IPS-NIHi11 (cell line): ENCODE measurements around the gene CYP20A1.
A peak's percentile ranks its signal among the peaks of the same experiment; 100 is the strongest.
"Not testable (repeated sequence)": the region's sequence is repeated elsewhere in the genome, so short reads cannot be mapped to it uniquely, and the experiment has no call there.

Source experiments
- DNase-seq: peaks from one replicate; pipeline ENCODE4 v3.0.0; 2012; ENCODE audit warnings: mixed read lengths, low spot score

The CYP20A1 gene, protein sequence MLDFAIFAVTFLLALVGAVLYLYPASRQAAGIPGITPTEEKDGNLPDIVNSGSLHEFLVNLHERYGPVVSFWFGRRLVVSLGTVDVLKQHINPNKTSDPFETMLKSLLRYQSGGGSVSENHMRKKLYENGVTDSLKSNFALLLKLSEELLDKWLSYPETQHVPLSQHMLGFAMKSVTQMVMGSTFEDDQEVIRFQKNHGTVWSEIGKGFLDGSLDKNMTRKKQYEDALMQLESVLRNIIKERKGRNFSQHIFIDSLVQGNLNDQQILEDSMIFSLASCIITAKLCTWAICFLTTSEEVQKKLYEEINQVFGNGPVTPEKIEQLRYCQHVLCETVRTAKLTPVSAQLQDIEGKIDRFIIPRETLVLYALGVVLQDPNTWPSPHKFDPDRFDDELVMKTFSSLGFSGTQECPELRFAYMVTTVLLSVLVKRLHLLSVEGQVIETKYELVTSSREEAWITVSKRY

DNA sequence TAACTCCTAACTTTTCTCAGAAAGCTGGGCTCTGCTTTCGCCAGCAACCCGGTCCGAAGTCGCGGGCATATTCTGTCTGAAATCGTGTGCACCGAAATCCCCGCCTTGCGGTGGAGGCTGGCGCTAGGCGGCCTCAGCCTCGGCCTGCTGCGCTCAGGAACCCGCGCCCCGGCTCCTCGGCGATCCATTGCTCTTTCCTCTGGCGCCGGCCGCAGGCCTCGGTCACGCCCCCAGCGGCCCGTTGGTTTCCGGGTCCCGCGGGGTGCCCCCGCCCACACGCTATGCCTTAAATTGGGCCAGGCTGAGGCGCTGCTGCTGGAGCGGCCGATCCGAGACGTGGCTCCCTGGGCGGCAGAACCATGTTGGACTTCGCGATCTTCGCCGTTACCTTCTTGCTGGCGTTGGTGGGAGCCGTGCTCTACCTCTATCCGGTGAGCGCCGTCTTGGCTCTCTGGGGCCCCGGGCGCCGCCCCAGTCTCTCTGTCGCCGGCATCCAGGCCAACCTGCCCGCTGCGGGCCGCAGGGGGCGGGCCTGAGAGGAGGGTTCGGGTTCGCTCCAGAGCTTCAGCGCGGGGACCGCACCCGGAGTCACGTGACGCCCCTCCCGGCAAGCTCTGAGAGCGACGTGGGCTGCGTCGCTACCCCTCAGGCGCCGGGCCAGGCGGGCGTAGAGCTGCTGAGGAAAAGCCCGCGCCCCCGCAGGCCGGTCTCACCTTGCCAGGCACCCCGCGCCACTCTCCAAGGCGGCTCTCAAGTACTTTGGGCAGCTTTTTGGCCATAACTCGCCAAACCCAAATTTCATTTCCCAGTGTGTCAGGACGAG lies at the start of gene CYP20A1:
CYP20A1 (plus strand) TSS at position 315 of the 823 bp plus-strand sequence; CDS start at position 360, 45 bp downstream.
- DNase-seq: peak; percentile 96

DNA sequence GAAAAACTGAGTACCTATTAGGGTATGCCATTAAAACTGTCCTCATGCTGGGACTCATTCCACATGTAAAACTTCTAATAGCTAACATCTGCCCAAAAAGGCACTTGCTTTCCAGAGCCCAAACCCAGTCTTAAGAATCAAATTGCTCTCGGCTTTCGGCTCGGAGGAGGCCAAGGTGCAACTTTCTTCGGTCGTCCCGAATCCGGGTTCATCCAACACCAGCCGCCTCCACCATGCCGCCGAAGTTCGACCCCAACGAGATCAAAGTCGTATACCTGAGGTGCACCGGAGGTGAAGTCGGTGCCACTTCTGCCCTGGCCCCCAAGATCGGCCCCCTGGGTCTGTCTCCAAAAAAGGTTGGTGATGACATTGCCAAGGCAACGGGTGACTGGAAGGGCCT lies 48.3 kb upstream of the CYP20A1 start:
- not testable (repeated sequence) for DNase-seq

DNA sequence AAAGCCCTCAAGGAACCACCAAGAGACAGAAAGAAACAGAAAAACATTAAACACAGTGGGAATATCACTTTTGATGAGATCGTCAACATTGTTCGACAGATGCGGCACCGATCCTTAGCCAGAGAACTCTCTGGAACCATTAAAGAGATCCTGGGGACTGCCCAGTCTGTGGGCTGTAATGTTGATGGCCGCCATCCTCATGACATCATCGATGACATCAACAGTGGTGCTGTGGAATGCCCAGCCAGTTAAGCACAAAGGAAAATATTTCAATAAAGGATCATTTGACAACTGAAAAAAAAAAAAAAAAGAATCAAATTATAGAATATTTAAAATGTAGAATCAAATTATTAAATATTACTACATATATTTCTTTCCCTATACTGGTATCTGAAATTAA lies 47.8 kb upstream of the CYP20A1 start:
- DNase-seq: not testable (repeated sequence)

DNA sequence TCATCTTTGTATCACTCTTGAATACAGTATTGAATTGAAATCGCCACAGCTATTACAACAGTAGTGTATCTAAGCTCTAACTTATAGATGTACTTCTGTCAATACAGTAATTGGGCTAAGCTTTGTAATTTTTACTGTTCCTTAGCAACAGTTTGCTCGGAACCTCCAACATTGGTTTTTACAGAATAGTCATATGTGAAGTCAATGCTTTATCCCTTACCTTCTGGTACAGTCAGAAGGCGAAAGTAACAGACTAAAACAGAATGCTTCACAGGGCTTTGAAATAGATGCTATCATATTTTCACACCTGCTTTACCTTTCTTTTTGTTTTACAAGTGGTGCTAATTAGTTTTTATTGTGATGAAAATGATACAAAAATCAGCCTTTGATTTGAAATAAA lies 46.9 kb upstream of the CYP20A1 start:
- no peak for DNase-seq

DNA sequence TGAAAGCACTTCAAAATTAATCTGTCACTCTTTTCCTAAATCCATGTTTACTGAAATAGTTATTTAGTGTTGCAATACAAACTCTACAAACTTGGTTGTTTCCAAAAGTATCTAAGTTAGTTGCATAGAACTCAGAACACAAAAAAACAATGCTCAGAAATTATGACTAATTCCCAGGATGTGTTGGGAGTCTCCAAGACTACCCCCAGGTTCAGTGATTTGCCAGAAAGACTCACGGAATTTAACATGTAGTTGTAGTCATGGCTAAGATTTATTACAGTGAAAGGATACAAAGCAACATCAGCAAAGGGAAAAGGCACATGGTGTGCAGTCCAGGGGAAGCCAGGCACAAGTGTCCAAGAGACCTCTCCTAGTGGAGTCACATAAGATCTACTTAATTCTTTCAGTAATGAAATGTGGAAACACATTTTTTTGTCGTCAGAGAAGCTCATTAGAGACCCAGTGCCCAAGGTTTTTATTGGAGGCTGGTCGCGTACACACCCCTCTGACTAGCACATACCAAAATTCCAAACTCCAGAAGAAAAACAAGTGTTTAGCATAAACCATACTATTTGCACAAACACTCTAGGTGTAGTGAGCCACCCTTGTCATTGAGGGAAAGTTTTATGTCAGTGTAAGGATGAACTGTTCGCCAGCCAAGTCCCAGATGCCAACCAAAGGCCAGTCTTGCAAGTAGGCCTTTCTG lies 43.3 kb upstream of the CYP20A1 start:
- DNase-seq: no peak

DNA sequence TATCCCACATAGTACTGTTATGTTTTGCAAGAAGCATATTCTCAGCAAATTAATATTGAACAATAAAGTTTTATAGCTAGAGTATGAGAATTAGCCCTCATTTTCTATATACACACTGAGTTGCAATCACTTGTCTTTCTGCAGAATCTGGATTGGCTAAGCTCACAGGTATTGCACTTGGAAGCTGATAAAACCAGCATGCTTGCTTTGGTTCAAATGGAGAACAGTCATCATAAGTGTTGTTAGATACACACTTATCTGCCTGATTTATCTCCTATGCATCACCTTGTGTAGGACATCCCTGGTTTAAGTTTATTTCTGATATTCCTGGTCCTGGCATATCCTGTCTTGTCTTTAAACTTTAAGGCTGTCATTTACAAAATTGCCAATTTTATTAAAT lies 38.0 kb upstream of the CYP20A1 start:
- no peak for DNase-seq

DNA sequence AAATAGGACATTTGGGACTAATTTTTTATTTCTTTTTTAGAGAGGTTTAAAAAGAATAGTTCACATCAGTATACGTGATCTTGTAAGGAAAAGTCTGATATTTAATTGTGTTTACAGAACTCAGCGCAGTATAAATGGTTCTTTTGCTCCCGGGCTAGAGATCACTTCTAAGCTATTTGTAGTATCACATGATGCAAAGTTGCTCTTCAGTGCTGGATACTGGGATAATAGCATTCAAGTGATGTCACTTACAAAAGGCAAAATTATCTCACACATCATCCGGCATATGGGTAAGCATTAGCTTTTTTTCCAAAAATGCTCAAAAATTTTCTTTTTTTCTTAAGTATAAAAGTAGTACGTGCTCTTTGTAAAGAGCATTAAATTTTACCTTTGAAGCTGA lies 37.4 kb upstream of the CYP20A1 start:
- no peak for DNase-seq

DNA sequence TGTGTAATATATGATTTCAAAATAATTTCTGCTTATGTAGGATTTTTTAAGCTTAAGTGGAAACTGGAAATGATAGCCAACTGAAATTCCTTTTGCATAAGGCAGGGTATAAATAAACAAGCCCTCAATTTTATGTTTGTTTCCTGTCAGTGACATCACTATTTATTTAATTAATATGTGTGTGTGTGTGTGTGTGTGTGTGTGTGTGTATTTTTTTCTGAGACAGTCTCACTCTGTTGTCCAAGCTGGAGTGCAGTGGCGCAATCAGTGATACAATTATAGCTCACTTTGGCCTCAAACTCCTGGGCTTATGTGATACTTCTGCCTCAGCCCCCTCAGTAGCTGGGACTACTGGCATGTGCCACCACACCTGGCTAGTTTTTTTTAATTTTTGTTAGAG lies 29.3 kb upstream of the CYP20A1 start:
- DNase-seq: no peak

DNA sequence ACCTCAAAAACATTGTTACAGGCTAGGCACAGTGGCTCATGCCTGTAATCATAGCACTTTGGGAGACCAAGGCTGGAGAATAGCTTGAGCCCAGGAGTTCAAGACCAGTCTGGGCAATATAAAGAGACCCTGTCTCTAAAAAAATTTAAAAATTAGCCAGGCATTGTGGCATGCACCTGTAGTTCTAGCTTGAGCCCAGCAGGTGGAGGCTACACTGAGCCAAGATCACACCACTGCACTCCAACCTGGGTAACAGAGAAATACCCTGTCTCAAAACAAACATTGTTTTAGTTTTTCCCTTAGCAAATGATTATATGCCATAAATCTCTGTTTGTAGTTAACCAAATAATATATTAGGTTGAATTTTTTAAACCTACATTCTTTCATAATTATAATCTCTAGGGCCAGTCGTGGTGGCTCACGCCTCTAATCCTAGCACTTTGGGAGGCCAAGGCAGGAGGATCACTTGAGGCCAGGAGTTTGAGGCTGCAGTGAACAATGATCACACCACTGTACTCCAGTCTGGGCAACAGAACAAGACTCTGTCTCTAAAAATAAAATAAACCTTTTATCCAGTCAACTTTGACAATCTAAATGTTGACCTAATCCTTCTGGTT lies 13.3 kb upstream of the CYP20A1 start:
- DNase-seq: no peak

DNA sequence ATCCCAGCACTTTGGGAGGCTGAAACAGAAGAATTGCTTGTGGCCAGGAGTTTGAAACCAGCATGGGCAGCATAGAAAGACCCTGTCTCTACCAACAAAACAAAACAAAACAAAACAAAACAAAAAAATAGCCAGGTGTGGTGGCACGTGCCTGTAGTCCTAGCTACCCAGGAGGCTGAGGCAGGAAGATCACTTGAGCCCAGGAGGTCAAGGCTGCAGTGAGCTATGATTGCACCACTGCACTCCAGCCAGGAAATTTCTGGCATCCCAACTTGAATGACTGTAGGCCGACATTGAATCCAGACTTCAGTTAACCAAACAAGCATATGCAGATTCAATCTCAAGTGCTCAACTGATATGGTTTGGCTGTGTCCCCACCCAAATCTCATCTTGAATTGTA lies 9.1 kb upstream of the CYP20A1 start:
- DNase-seq: not testable (repeated sequence)

DNA sequence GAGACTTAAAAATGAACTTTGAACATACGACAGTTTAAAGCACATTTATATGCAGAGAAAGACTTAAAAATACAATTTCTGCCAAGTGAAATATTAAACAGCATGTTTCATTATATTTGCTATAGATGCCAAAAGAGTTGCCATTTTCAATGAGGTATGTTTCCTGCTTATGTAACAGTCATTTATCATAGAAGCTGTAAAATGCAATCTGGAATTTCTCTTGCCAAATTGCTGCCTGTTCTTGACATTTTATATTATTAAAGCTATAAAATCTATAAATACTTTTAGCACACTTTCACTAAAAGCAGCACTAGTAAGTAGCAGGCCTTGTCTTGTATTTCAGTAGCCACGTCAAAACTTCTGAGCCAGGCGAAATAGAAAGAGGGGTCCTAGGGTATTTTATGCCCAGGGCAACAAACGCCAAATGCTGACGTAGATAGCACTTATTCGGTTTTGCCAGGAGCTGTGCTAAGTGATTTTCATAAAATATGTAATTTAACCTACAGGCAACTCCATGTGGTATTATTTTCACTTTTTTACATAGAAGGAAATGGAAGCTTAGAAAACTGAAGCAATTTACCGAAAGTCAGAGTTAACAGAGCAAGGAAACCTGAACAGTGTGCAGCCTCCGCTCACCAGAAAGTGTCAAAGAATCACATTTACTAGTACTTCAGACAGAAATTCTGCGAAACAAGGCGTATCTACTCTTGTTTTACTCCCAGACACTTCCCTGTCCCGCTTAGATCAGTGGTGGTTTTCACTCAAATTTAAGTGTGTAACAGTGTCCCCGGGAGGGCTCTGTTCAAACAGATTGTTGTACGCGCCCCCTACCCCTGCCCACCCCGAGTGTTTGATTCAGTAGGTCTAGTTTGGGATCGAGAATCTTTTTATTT lies 1.2 kb upstream of the CYP20A1 start:
- DNase-seq: no peak

DNA sequence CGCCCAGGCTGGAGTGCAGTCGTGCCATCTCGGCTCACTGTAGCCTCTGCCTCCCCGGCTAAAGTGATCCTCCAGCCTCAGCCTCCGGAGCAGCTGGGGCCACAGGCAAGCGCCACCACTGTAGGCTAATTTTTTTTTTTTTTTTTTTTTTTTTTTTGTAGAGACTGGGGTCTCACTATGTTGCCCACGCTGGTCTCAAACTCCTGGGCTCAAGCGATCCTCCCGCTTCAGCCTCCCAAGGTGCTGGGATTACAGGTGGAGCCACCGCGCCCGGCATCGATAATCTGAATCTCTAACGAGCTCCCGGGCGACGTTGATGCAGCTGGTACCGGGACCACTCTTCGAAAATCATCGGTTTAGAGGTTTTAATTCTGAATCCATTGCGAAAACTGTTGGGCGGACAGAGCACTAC lies 520 bp upstream of the CYP20A1 start:
- no peak for DNase-seq

DNA sequence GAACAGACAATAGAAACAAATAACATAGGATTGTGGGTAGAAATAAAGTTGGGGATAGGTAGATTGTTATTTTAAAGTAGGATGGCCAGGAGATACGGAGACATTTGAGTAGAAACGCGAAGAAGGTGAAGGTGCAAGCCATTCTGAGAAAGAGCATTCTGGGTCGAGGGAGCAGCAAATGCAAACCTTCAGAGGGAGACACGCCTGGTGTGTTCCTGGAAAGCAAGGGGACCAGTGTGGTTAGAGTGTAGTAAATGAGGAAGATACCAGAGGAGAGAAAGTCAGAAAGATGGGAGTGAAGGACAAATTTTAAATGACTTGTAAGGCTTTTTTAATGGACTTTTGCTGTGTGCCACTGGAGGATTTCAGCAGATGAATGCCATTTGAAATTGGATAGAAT lies 1.7 kb downstream of the CYP20A1 start:
- DNase-seq: no peak

DNA sequence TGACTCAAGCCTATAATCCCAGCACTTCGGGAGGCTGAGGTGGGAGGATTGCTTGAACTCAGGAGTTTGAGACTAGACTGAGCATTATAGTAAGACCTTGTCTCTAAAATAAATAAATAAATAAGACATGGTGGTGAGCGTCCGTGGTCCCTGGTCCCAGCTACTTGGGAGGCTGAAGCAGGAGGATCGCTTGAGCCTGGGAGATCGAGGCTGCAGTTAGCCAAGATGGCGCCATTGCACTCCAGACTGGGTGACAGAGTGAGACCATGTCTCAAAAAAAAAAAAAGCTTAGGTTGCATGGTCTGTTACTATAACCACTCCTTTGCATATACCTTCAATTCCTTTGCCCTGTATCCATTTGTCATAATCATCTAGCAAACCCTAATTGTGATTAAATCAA lies 3.7 kb downstream of the CYP20A1 start:
- DNase-seq: no peak

DNA sequence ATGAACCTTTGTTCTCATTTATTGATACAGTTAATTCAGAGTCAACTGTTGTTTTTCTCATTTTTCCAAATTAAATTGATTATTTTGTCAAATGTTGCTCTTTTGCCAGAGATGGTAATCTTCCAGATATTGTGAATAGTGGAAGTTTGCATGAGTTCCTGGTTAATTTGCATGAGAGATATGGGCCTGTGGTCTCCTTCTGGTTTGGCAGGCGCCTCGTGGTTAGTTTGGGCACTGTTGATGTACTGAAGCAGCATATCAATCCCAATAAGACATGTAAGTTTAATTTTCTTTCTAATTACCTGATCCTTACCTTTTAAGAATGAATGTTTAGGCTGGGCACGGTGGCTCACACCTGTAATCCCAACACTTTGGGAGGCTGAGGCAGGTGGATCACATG lies 7.8 kb downstream of the CYP20A1 start:
- DNase-seq: no peak

DNA sequence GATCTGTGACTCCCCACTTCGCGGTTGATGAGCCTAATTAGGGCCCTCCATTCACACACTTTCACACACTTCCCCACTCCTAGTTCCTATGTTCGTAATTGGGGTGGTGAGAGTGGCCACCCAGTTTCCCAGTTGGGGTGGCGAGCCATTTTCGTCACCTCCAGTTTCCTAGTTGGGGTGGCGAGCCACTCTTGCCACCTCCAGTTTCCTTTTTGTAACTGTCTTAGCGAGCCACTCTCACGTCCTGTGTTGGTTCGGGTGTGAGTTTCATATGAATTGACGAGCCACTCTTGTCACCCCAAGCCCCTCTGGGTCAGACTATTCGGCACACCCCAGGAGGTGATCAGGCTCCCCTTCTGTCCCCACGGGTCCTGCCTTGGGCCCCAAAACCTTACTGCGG lies 14.0 kb downstream of the CYP20A1 start:
- no peak for DNase-seq

DNA sequence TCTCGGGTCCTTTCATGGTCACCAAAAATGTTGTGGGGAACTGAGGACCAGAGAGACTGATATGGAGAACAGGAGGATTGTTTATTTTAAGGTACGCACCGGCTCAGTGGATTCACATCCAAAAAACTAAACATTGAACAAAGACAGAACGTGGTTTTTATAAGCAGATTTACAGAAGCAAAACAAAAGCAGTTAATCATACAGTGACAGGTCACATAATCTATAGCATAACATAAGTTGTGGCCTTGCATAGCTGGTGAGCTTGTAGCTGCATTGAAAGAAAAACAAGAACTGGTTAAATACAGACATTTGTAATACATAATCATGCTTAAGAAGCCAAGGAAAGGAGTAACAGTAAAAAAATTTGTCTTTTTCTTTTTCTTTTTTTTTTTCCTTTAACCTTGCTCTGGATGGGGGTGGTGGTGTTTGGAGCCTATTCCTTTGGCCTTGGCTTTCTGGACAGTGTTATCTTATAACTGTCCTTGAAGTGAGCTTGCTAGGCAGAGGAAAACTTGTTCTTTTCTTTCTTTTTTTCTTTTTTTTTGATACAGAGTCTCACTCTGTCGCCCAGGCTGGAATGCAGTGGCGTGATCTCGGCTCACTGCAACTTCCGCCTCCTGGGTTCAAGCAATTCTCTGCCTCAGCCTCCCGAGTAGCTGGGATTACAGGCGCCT lies 14.7 kb downstream of the CYP20A1 start:
- DNase-seq: not testable (repeated sequence)

DNA sequence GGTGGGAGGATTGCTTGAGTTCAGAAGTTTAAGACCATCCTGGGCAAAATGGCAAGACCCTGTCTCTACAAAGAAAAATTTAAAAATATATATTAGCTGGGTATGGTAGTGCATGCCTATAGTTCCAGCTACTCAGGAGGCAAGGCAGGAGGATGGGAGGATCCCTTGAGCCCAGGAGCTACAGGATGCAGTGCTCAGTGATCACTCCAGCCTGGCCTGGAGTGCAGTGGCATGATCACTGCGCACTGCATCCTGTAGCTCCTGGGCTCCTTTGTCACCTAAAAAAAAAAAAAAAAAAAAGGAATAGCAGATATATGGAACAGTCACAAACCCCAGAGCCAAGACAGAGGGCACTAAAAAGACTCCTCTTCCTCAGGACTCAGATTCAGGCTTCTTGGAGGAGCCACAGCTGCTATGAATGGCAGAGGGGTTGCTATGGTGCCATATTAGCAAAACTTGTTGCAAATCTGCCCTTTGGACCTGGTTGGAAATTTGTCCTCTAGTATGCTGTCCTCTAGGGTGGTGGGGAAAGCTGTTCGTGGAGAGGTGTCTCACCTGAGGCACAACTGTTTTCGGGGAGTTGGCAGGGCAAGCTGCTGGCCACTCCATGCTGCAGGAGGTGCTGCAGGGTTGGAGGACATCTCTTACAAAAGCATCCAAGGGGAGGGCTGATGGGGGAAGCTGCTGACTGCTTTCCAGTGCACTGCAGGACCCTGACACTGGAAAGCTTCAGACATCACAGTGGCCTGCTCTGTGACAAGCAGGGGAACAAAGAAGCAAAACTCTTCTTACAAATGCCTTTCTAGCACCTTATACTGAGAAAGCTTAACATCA lies 22.7 kb downstream of the CYP20A1 start:
- peak; percentile 7 for DNase-seq

DNA sequence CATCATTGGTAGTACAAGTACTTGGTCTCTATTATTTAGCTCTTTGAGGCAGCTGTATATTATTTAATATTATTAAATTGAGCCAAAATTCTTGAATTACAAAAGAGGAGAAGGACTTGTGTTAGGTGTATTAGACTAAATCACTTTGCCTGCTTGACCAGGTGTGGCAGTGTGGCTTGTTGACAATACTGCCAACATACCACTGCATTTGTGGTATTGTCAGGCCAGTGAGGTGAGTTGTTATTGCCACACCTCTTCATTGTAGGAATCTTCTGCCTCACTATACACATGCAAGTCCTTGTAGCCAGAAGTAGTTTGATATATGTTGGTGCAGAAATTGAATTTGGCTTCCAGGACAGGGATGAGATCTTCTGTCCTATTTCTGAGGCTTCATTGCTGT lies 40.5 kb downstream of the CYP20A1 start:
- peak; percentile 10 for DNase-seq
